Kidney (tissue), 14 donors: Measurements from ENCODE around the gene ZNF138. TPM values are rescaled to one million over a fixed set of nuclear protein-coding genes. Genes with fewer than 3 reads are reported as not detected.

Experiments used
- DNase-seq, 5 donors: peaks; one replicate each; pipeline ENCODE4 v3.0.0-alpha.2; 2013 to 2020
- FAIRE-seq: peaks from 2 replicates; lab custom pipeline; 2012; peaks lifted over from hg19 to GRCh38; lab: Jason Lieb, UNC
- H3K27ac ChIP-seq, 2 donors: one replicate each; pipeline ENCODE4 v1.7.0; 2013; ENCODE audit warnings: low read depth in 2 of 2, low read length in 2 of 2, inconsistent platforms in 1 of 2
- H3K27me3 ChIP-seq: one replicate; pipeline ENCODE4 v1.7.1; 2013; ENCODE audit warnings: low read length, inconsistent platforms; ENCODE audit not compliant: control insufficient read depth, insufficient read depth
- H3K36me3 ChIP-seq, 3 donors: one replicate each; pipeline versions ENCODE4 v1.7.0 to v1.7.1; 2013; ENCODE audit warnings: low read length in 3 of 3, control low read depth in 1 of 3, inconsistent platforms in 1 of 3; ENCODE audit not compliant: insufficient read depth in 3 of 3, control insufficient read depth in 2 of 3
- H3K4me1 ChIP-seq, 3 donors: one replicate each; pipeline versions ENCODE4 v1.7.0 to v1.7.1; 2013; ENCODE audit warnings: low read length in 3 of 3, inconsistent platforms in 1 of 3, low read depth in 1 of 3; ENCODE audit not compliant: control insufficient read depth in 2 of 3, insufficient read depth in 2 of 3
- H3K4me3 ChIP-seq, 3 donors: one replicate each; pipeline versions ENCODE4 v1.7.0 to v1.8.1; 2013; ENCODE audit warnings: low read length in 3 of 3, control low read depth in 1 of 3, inconsistent platforms in 1 of 3
- H3K9ac ChIP-seq, 3 donors: one replicate each; pipeline versions ENCODE4 v1.7.0 to v1.7.1; 2013; ENCODE audit warnings: low read length in 3 of 3, control low read depth in 1 of 3, inconsistent platforms in 1 of 3
- H3K9me3 ChIP-seq, 3 donors: one replicate each; pipeline versions ENCODE4 v1.7.0 to v1.7.1; 2013; ENCODE audit warnings: low read length in 3 of 3, control low read depth in 1 of 3, inconsistent platforms in 1 of 3; ENCODE audit not compliant: control insufficient read depth in 2 of 3, insufficient read depth in 1 of 3
- CTCF ChIP-seq: IDR thresholded peaks from 3 replicates; pipeline ENCODE4 v1.5.1; 2012; ENCODE audit warnings: mild to moderate bottlenecking, moderate library complexity, borderline replicate concordance; ENCODE audit not compliant: insufficient read depth; ENCODE audit errors: extremely low read depth
- intact Hi-C: fragments of 100-400 bp; cut with DNase I; formaldehyde crosslinking; loops from one replicate; pipeline ENCODE4 v1.11.1; 2022
- polyA plus RNA-seq: library from polyadenylated mRNA; stranded (reverse); fragments of 350-450 nt; fragmentation: Illumina TruSeq; extraction: RNeasy Lipid Tissue Mini Kit (QIAGEN cat#74804); gene quantifications from one replicate; pipeline ENCODE4 v1.2.3, GENCODE V29; 2014; ENCODE audit warnings: low read depth, low replicate concordance; ENCODE audit not compliant: insufficient read depth
- total RNA-seq: library from RNA; stranded (reverse); fragmentation: NEBNext Ultra II Directional; extraction: Animal tissue kit (Norgen Biotek cat#: 25700); gene quantifications from one replicate; pipeline ENCODE4 v1.2.1, GENCODE V29; 2021
- donor health status: control.
- donor health status: control.
- donor health status: control.
- donor health status: control.
- donor health status: control.
- donor health status: DM: yes; HTN: yes; CAD: no.
- donor health status: Normal renal cell carcinoma (clear cell type).

The ZNF138 gene
- total and polyA plus RNA-seq, 2 donors from 2014 or later: 6.3 to 9.9 TPM

DNA sequence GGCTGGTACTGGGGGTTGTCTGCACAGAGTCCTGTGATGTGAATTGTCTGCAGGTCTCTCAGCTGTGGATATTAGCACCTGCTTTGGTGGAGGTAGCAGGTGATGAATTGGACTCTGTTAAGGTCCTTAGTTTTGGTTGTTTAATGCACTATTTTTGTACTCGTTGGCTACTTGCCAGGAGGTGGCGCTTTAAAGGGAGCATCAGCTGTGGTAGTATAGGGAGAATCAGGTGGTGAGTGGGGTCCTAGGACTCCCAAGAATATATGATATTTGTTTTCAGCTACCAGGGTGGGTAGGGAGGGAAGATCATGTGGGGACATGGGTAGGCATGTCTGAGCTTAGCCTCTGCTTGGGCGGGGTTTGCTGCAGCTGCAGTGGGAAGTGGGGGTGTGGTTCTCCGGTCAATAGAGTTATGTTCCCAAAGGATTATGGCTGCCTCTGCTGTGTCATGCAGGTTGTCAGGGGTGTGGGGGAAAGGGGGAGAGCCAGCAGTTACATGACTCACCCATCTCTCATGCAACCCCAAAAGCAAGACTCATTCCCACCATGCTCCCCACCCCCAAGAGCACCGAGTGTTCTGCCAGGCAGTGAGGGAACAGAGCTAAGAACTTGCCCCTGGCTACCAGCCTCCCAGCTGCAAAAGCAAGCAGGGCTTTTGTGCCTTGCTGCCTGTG, 55.2 kb downstream of the ZNF138 start:
- Histone ChIP-seq H3K9ac (no peak overlapping the region), H3K27me3 (no peaks in the 10 kb centered on the region), H3K27ac (no peak overlapping the region), H3K4me3 (no peak overlapping the region), H3K4me1 (no peaks in the 10 kb centered on the region), H3K36me3 (no peaks in the 10 kb centered on the region), H3K9me3 (no peaks in the 10 kb centered on the region)
- DNase-seq: no peak
- no peak for FAIRE-seq
- intact Hi-C loops: no loop called here
- no peak for TF ChIP-seq CTCF

DNA sequence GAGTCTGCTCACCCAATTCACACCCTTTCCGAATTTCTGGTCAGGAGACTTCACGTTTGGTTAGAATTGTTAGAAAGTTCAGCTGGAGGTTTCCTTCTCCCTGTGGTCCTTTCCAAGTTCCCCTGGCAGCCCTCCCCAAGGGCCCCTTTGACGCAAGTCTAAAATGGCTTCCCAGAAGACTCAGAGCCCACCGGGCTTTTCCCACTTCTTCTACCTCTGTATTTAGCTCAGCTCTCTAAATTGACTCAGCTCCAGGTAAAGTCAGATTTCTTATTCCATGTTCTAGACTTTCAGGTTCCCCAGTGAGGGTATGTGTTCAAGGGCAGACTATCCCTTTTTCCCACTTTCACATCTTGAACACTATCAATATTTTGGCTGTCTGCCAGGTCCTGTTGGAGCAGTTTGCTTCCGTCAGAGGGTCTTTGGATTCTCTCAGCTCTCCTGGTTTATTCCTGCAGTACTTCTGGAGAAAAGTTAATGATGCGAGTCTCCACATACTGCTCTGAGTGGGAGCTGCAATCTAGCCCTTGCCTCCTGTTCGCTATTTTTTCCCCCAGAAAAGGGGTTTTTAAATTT, 55.8 kb downstream of the ZNF138 start:
- peak in 2 of 5 donors; percentile 30 to 33 for DNase-seq
- no peak overlapping the region for H3K4me3 ChIP-seq
- FAIRE-seq: no peak
- no peaks in the 10 kb centered on the region for H3K9me3 ChIP-seq
- TF ChIP-seq CTCF: no peak
- intact Hi-C loops: no loop called here
- no peak overlapping the region for H3K9ac ChIP-seq
- H3K27ac ChIP-seq: no peak overlapping the region
- no peaks in the 10 kb centered on the region for H3K27me3 ChIP-seq
- H3K4me1 ChIP-seq: no peaks in the 10 kb centered on the region
- no peaks in the 10 kb centered on the region for H3K36me3 ChIP-seq

DNA sequence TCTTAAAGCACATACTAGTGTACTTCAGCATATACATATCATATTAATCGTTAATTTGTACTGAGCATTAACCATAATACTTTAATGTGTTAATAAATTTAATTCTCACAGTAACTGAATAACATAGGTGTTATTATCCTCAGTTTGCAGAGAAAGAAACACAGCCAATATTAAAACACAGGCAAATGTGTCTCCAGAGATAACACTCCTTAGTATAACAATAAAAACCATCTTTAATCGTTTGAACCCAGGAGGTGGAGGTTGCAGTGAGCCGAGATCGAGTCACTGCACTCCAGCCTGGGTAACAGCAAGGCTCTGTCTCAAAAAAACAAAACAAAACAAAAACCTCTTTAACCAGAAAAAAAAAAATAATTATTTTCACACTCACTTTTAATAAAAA, 59.5 kb downstream of the ZNF138 start:
- Histone ChIP-seq H3K27me3 (no peaks in the 10 kb centered on the region), H3K9ac (no peak overlapping the region), H3K4me3 (no peak overlapping the region), H3K9me3 (no peaks in the 10 kb centered on the region), H3K36me3 (no peaks in the 10 kb centered on the region), H3K27ac (no peak overlapping the region), H3K4me1 (no peaks in the 10 kb centered on the region)
- DNase-seq: no peak
- TF ChIP-seq CTCF: no peak
- intact Hi-C loops: no loop called here
- no peak for FAIRE-seq

DNA sequence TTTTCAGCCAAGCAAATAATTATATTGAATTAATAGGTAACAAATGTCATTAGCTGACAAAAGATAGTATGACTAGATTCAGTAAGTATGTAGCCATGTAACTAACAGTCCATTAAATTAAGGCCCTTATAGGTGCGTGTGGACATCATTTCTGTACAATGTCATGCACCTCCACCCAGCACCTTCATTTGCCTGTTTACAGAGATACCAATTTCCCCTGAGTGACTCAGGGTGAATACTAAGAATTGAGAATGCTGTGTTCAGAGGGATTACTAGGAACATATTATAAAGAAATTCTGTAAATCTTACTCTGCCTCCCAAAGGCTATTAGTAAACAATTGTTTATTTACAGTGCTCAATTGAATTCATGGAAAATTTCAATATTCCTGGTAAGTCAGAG, 60.7 kb downstream of the ZNF138 start:
- DNase-seq: no peak
- Histone ChIP-seq H3K36me3 (no peaks in the 10 kb centered on the region), H3K4me3 (no peak overlapping the region), H3K9ac (no peak overlapping the region), H3K9me3 (no peaks in the 10 kb centered on the region), H3K27me3 (no peaks in the 10 kb centered on the region), H3K27ac (no peak overlapping the region), H3K4me1 (no peaks in the 10 kb centered on the region)
- no peak for FAIRE-seq
- no peak for TF ChIP-seq CTCF
- intact Hi-C loops: no loop called here
